Measurements from ENCODE around the gene LARP1. TPM values are rescaled to one million over a fixed set of nuclear protein-coding genes. Genes with fewer than 3 reads are reported as not detected.

The LARP1 gene
- total RNA-seq, 1 donor = 45.3 TPM

GRCh38 chr5:154786414-154786813 is 31.2 kb downstream of the LARP1 start:
- Histone ChIP-seq H3K9me3 (ENCODE audit: low read depth, low read length) (no peaks in the 10 kb centered on the region), H3K27me3 (ENCODE audit: insufficient read depth, low read length) (no peaks in the 10 kb centered on the region), H3K4me1 (ENCODE audit: insufficient read depth, low read length) (peaks cover 58% of the 10 kb centered on the region), H3K4me3 (ENCODE audit: low read length) (no peak overlapping the region)

DNA sequence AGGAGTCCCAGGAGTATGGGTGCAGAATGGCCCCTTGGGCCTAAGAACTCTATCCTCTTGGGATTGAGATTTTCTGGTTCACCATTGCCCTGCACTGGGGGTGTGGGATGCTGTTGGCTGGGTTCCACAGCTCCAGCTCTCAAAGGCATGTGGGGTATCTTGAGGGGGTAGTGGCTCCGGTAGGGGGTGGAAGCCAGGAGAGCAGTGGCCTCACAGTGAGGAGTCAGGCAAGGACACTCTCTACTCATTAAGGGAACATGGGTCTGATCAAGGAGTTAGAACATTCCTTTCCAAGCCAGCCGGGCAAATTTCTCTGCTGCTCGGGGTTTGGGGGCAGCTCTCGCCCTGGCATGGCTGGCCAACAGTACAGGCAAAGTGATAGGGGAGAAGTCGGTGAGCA is 33.0 kb downstream of the LARP1 start:
- Histone ChIP-seq H3K27me3 (ENCODE audit: insufficient read depth, low read length) (no peaks in the 10 kb centered on the region), H3K9me3 (ENCODE audit: low read depth, low read length) (no peaks in the 10 kb centered on the region), H3K4me1 (ENCODE audit: insufficient read depth, low read length) (peaks cover 46% of the 10 kb centered on the region), H3K4me3 (ENCODE audit: low read length) (no peak overlapping the region)

DNA sequence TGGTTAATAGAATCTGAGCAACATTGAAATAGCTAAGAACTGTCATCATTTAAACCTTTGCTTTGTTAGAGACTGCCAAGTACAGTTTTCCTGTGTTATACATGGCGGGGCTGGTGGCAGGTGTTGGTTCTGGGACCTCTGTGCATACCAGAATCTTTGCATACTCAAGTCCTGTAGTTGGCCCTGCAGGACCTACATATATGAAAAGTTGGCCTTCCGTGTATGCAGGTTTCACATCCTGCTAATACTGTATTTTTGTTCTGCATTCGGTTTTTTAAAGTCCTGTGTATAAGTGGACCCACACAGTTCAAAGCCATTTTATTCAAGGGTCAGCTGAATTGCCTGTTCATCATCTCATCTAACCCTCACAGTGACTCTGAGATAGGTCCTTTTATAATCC is 36.4 kb downstream of the LARP1 start:
- Histone ChIP-seq H3K27me3 (ENCODE audit: insufficient read depth, low read length) (no peaks in the 10 kb centered on the region), H3K4me1 (ENCODE audit: insufficient read depth, low read length) (peaks cover 20% of the 10 kb centered on the region), H3K4me3 (ENCODE audit: low read length) (no peak overlapping the region), H3K9me3 (ENCODE audit: low read depth, low read length) (no peaks in the 10 kb centered on the region)

DNA sequence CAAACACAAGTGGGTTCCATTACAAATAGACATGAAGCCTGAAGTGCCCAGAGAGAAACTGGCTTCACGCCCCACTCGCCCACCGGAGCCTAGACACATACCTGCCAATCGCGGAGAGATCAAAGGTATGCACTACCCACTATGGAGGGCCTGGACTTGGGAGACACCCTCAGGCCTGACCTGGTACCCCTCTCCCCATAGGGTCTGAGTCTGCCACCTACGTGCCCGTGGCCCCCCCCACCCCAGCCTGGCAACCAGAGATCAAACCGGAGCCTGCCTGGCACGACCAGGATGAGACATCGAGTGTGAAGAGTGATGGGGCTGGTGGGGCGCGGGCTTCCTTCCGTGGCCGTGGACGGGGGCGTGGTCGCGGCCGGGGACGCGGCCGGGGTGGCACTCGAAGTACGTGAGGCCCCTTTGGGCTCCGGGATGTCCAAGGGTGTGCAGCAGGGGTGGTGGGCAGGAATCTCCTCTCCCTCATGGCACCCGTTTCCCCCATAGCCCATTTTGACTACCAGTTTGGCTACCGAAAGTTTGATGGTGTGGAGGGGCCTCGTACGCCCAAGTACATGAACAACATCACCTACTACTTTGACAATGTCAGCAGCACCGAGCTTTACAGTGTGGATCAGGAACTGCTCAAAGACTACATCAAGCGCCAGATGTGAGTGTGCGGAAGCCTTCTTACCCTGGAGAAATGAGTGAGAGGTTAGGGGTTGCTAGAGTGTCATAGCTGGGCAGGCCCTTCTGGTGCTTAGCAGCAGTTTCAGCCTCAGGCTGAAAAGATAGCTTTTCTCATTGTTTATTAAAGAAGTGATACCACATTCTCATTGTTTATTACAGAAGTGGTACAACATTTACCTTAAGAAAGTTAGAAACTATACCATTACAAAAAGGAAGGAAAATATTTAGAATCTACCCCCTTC is 38.7 kb downstream of the LARP1 start:
- no peaks in the 10 kb centered on the region for H3K27me3 ChIP-seq (ENCODE audit: insufficient read depth, low read length)
- H3K9me3 ChIP-seq (ENCODE audit: low read depth, low read length) = no peaks in the 10 kb centered on the region
- no peaks in the 10 kb centered on the region for H3K4me1 ChIP-seq (ENCODE audit: insufficient read depth, low read length)
- H3K4me3 ChIP-seq (ENCODE audit: low read length) = no peak overlapping the region

DNA sequence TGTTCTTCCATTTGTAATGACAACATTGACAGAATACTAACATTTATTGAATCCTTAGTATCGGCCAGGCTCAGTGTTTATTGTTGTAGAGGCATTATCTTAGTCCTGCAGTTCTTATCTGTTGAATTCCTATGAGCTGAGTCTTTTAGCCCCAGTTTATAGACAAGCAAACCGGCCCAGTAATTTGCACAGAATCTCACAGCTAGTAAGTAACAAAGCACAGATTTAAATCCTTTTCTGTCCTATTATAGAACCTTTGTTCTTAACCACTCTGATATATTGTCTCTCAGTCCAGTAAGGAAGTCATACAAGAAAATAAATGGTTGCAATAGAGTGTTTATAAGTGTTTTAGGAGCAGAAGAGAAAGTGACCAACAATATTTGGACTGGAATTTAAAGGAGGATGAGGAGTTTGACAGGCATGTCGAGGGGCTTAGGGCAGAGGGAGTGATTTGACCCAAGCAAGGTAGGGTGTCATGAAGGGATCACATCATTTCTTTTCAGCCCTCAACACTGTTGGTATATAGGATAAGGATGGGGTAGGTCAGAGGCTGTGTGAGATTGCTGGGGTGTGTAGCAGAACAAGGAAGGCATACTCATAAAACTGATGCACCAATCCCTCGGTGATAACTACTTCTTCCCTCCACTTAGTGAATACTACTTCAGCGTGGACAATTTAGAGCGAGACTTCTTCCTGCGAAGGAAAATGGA is 39.5 kb downstream of the LARP1 start:
- no peak overlapping the region for H3K4me3 ChIP-seq (ENCODE audit: low read length)
- H3K4me1 ChIP-seq (ENCODE audit: insufficient read depth, low read length) = no peaks in the 10 kb centered on the region
- H3K9me3 ChIP-seq (ENCODE audit: low read depth, low read length) = no peaks in the 10 kb centered on the region
- H3K27me3 ChIP-seq (ENCODE audit: insufficient read depth, low read length) = no peaks in the 10 kb centered on the region

GRCh38 chr5:154795235-154795596 is 40.0 kb downstream of the LARP1 start:
- H3K4me3 ChIP-seq (ENCODE audit: low read length) = no peak overlapping the region
- H3K27me3 ChIP-seq (ENCODE audit: insufficient read depth, low read length) = no peaks in the 10 kb centered on the region

DNA sequence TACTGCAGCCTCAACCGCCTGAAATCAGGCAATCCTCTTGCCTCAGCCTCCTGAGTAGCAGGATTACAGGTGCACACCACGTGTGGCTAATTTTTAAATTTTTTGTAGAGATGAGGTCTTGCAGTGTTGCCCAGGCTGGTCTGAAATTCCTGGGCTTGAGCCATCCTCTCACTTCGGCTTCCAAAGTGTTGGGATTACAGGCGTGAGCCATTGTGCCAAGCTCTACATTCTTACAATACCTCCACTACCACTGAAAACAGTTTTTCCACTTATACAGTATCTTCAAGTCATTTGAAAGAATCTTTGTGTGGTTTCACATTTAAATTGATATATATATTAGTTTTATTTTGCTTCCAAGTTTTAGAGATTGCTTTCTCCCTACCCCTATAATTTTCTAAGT is 42.6 kb downstream of the LARP1 start:
- Histone ChIP-seq H3K4me3 (ENCODE audit: low read length) (no peak overlapping the region), H3K9me3 (ENCODE audit: low read depth, low read length) (no peaks in the 10 kb centered on the region), H3K27me3 (ENCODE audit: insufficient read depth, low read length) (no peaks in the 10 kb centered on the region), H3K4me1 (ENCODE audit: insufficient read depth, low read length) (no peaks in the 10 kb centered on the region)

More at GRCh38 chr5:154795235-154795596, 40.0 kb downstream of the LARP1 start:
- no peaks in the 10 kb centered on the region for H3K9me3 ChIP-seq (ENCODE audit: low read depth, low read length)
- H3K4me1 ChIP-seq (ENCODE audit: insufficient read depth, low read length) = no peaks in the 10 kb centered on the region

DNA sequence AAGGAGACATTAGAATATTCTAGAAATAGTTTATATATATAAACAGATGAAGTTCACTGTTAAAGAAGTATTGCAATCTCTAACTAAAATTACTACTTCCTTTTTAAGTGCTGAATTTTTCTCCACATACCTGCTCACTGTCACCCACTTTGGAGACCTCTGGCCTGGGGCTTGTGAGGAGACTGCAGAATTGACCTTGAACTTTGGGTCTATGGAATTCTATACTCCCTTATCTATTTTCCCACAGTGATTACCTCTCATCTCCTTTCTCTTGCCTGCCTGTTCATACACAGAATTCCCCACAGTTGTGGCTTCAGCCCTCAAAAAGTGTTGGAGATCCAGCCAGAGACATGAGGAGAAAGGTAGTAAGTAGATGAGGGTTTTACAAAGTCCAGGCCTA is 45.4 kb downstream of the LARP1 start:
- H3K27me3 ChIP-seq (ENCODE audit: insufficient read depth, low read length) = no peaks in the 10 kb centered on the region
- H3K4me1 ChIP-seq (ENCODE audit: insufficient read depth, low read length) = no peaks in the 10 kb centered on the region
- H3K4me3 ChIP-seq (ENCODE audit: low read length) = no peak overlapping the region
- H3K9me3 ChIP-seq (ENCODE audit: low read depth, low read length) = no peaks in the 10 kb centered on the region

DNA sequence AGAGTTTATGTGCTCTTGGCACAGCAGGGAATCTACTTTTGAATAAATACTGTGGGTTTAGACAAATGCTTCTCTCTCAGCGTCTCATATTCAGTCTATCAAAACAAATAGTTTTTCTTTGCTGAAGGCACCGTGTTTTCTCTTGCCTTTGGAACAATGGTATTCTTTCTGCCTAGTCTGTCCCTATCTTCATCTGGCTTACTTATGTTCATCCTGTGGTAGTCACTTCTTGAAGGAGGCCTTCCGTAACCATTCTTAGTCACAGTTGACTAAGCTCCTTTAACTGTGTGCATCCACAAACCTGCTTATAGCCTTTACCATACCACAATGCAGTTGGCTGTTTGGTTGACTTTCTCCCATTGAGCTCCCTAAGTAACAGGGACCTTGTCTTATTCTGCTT is 45.9 kb downstream of the LARP1 start:
- Histone ChIP-seq H3K9me3 (ENCODE audit: low read depth, low read length) (no peaks in the 10 kb centered on the region), H3K27me3 (ENCODE audit: insufficient read depth, low read length) (no peaks in the 10 kb centered on the region), H3K4me1 (ENCODE audit: insufficient read depth, low read length) (no peaks in the 10 kb centered on the region), H3K4me3 (ENCODE audit: low read length) (no peak overlapping the region)

DNA sequence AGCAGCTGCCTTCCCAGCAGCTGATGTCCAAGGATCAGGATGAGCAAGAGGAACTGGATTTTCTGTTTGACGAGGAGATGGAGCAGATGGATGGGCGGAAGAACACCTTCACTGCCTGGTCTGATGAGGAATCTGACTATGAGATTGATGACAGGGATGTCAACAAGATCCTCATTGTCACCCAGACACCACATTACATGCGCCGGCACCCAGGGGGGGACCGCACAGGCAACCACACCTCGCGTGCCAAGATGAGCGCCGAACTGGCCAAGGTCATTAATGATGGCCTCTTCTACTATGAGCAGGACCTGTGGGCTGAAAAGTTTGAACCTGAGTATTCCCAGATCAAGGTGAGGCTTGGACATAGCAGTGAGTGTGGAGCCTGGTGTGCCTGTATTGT is 46.9 kb downstream of the LARP1 start:
- no peaks in the 10 kb centered on the region for H3K4me1 ChIP-seq (ENCODE audit: insufficient read depth, low read length)

DNA sequence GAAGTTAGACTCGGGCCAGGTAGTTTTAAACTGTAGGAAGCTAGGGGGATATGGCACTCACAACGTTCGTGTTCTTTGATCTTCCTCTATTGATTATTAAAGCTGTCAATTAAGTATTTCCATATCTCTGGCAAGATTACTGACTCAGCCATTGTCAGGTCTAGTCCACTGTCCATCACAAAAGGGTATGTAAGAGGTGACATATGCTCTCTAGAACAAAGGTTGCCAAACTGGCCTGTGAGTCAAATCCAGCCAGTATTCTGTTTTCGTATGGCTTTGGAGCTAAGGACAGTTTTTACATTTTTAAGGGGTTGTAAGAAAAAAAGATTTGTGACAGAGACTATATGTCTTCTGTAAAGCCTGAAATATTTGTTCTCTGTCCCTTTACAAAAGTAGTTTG is 51.0 kb downstream of the LARP1 start:
- Histone ChIP-seq H3K27me3 (ENCODE audit: insufficient read depth, low read length) (no peaks in the 10 kb centered on the region), H3K9me3 (ENCODE audit: low read depth, low read length) (no peaks in the 10 kb centered on the region), H3K4me3 (ENCODE audit: low read length) (no peak overlapping the region), H3K4me1 (ENCODE audit: insufficient read depth, low read length) (no peaks in the 10 kb centered on the region)

More for the DNA sequence above, 46.9 kb downstream of the LARP1 start:
- Histone ChIP-seq H3K27me3 (ENCODE audit: insufficient read depth, low read length) (no peaks in the 10 kb centered on the region), H3K9me3 (ENCODE audit: low read depth, low read length) (no peaks in the 10 kb centered on the region), H3K4me3 (ENCODE audit: low read length) (no peak overlapping the region)

DNA sequence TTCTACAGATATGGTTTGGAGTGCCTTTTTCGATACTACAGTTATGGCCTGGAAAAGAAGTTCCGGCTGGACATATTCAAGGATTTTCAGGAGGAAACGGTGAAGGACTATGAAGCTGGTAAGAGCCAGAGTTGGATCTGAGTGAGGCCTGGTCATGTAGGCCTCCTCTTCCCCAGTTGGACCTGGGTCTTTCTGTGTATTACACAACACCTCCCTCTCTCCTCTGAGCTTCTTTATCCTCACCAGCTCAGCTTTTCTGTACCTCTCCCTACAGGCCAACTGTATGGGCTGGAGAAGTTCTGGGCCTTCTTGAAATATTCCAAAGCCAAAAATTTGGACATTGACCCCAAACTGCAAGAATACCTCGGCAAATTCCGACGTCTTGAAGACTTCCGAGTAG is 56.1 kb downstream of the LARP1 start:
- H3K4me3 ChIP-seq (ENCODE audit: low read length) = no peak overlapping the region
- H3K4me1 ChIP-seq (ENCODE audit: insufficient read depth, low read length) = peaks cover 26% of the 10 kb centered on the region
- no peaks in the 10 kb centered on the region for H3K9me3 ChIP-seq (ENCODE audit: low read depth, low read length)
- no peaks in the 10 kb centered on the region for H3K27me3 ChIP-seq (ENCODE audit: insufficient read depth, low read length)

DNA sequence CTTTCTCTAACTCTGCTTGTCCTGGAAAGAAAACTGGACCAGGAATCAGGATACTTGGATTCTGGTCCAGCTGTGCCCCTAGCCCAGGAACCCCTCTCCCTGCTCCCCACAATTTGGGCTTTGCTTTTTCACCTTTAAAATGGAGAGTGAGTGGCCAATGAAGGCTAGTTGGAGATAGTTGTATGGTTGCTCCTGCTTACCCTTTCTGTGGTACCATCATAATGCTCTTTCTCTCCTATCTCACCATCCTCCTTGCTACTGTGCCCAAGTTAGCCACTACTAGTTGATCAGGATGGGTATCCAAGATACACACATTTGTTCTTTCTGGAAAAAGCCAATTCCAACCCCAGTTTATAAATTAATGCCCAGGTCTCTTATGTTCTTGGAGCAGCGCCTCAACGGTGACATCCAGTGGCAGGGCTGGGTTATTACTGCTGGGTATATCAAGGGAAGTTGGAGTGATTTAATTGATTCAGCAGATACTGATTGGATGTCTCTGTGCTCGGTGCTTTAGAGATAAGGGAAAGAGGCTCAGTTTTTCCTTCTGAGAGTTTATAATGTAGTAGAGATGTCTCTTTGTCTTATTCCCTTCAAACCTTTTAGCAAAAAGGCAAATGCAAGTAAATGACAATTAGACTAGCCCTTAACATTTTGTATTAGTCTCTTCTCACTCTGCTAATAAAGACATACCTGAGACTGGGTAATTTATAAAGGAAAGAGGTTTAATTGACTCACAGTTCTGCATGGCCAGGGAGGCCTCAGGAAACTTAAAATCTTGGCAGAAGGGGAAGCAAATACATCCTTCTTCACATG is 56.7 kb downstream of the LARP1 start:
- peaks cover 26% of the 10 kb centered on the region for H3K4me1 ChIP-seq (ENCODE audit: insufficient read depth, low read length)
- H3K4me3 ChIP-seq (ENCODE audit: low read length) = no peak overlapping the region
- H3K9me3 ChIP-seq (ENCODE audit: low read depth, low read length) = no peaks in the 10 kb centered on the region
- no peaks in the 10 kb centered on the region for H3K27me3 ChIP-seq (ENCODE audit: insufficient read depth, low read length)

GRCh38 chr5:154813158-154813557 is 58.0 kb downstream of the LARP1 start:
- H3K27me3 ChIP-seq (ENCODE audit: insufficient read depth, low read length) = no peaks in the 10 kb centered on the region
- H3K4me3 ChIP-seq (ENCODE audit: low read length) = no peak overlapping the region
- H3K4me1 ChIP-seq (ENCODE audit: insufficient read depth, low read length) = peaks cover 26% of the 10 kb centered on the region
- H3K9me3 ChIP-seq (ENCODE audit: low read depth, low read length) = no peaks in the 10 kb centered on the region

DNA sequence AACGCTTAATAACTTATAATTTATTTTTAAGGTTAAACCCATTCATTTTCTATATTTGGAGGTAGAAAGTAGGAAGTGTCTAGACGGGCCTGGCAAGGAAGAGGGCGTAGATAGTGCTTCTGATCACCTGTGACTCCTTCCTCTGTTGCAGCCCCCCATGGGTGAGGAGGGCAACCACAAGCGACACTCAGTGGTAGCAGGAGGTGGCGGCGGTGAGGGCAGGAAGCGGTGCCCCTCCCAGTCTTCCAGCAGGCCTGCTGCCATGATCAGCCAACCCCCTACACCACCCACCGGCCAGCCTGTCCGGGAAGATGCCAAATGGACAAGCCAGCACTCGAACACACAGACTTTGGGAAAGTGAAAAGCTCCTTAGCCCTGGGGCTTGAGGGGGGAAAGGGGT is 58.6 kb downstream of the LARP1 start:
- H3K4me1 ChIP-seq (ENCODE audit: insufficient read depth, low read length) = peaks cover 26% of the 10 kb centered on the region
- no peaks in the 10 kb centered on the region for H3K9me3 ChIP-seq (ENCODE audit: low read depth, low read length)
- H3K27me3 ChIP-seq (ENCODE audit: insufficient read depth, low read length) = no peaks in the 10 kb centered on the region
- no peak overlapping the region for H3K4me3 ChIP-seq (ENCODE audit: low read length)
